ENCODE measurements around the gene TATDN3.
"Not testable (repeated sequence)": the region's sequence is repeated elsewhere in the genome, so short reads cannot be mapped to it uniquely, and the experiment has no call there.

Gene TATDN3

GRCh38 chr1:212791676-212792395 lies at the start of gene TATDN3, which contains the start of gene NSL1:
Gene TATDN3, plus strand, starts transcription at chr1:212791894. Its CDS starts 28 bp downstream, at chr1:212791922.
Gene NSL1, minus strand, starts transcription at chr1:212791777. Its CDS starts 14 bp downstream, at chr1:212791763.
- peak; percentile 91 for DNase-seq (ENCODE audit: low read depth)

DNA sequence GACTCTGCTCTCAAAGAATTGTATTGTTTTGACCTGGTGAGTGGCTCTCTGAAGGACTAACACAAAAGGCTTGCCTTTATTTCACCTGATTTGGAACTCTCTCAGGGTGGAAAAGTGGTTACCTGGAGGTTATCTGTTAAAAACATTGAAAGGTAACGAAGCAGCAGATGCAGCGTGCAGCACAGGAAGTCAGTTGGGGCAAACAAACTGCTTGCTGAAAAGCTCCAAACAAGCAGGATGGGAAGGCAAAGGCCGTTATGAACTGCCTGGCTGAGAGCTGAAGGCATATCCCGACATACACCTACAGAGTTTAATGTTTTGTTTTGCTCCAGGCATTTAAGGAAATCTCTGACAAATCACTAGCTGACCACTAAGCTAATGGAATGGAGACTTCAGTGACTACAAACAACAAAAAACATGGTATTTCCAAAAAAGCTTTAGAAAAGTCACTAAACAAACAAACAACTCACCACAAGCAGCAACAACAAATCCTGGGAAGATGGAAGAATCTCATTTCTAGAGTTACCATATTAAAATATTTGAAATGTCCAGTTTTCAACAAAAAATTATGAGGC lies 47.7 kb upstream of the TATDN3 start:
- no peak for DNase-seq (ENCODE audit: low read depth)

DNA sequence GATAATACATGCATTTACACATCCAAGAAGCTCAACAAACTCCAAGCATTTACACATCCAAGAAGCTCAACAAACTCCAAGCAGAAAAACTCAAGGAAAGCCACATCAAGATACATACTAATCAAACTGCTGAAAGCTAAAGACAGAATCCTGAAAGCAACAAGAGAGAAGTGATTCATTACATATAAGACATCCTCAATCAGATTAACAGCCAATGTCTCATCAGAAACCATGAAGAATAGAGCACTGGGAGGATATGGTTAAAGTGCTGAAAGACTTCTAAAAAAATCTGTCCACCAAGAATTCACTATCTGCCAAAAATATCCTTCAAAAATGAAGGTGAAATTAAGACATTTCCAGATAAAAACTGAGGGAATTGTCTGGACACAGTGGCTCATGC lies 46.4 kb upstream of the TATDN3 start:
- DNase-seq (ENCODE audit: low read depth), result no peak

DNA sequence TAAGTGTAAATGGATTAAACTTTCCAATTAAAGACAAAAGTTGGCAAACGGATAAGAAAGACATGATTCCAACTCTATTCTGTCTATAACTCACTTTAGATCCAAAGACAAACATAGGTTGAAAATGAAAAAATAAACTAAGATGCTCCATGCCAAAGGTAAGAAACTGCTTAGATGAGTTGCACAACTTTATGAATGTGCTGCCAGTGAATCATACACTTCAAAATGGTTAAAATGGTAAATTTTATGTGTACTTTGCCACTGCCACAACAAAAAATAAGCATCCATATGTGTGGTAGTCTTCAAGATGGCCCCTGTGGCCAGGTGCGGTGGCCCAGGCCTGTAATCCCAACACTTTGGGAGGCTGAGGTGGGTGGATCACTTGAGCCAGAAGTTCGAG lies 45.1 kb upstream of the TATDN3 start:
- no peak for DNase-seq (ENCODE audit: low read depth)

- no peak for DNase-seq (ENCODE audit: low read depth)
Observed at GRCh38 chr1:212749821-212750535, 41.7 kb upstream of the TATDN3 start.

GRCh38 chr1:212752252-212752933 lies 39.3 kb upstream of the TATDN3 start:
- no peak for DNase-seq (ENCODE audit: low read depth)

- DNase-seq (ENCODE audit: low read depth), result no peak
Observed at GRCh38 chr1:212752934-212753497, 38.7 kb upstream of the TATDN3 start.

DNA sequence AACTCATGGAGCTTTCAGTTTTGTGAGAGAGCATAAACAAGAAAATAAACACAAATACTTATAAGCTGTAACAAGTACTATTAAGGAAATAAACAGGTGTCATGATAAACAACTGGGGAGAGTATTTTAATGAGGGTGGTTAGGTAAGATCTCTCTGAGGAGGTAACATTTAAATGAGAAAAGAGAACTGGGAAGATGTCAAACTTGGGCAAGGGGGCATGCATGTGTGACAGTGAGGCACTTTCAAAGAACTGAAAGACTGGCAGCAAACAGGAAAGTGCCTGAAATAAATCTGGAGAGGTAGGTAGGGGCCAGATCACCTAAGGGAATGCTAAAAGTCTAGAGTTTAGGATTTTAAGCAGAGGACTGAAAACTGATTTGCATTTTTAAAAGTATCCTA lies 37.9 kb upstream of the TATDN3 start:
- no peak for DNase-seq (ENCODE audit: low read depth)

DNA sequence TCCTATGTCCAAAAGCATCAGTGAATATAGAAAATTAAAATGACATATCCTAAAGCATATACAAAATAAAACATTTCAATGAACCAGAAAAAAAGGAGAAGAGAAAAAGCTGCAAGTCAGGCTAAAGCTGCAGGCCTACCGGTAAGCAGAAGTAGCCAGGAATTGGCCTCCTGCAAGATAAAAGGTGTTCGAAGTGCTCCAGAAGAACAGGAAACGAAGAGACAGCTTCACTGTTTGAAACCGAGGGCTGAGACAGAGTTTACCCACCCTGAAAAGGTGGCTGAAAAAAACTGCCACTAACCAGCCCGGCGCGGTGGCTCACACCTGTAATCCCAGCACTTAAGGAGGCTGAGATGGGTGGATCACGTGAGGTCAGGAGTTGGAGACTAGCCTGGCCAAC lies 37.5 kb upstream of the TATDN3 start:
- DNase-seq (ENCODE audit: low read depth), result no peak

DNA sequence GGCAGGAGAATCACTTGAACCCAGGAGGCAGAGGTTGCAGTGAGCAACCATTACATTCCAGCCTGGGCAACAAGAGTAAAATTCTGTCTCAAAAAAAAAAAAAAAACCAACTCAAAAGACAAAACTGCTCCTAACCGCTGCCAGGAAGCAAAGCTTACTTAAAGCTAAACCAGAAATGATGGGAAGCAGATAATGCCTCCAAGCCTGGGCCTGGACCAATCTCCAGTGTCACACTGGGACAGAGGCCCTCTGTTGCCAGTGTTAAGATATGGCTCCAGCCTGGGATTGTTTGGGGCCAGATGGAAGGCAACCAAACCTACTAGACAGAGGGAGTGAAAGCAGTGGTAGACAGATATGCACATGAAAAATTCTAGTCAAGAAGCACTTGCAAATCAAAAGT lies 37.0 kb upstream of the TATDN3 start:
- DNase-seq (ENCODE audit: low read depth), result no peak

DNA sequence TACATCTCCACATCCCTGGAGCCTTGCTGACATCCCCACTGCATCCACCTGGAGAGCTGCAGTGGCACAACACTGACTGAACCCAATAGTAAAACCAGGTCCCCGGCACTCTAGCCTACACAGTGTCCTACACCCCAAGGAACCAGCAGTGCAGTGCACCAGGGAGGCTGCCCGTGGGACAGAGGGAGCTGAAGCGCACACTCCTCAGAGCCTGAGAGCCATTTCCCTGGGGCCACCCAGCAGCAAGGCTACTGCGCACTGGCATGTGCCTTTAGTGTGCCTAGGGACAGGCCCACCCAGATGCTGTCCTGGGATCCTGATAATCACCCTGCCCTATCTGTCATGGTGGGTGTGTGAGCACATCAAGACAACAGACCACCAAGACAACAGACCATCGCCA lies 32.0 kb upstream of the TATDN3 start:
- no peak for DNase-seq (ENCODE audit: low read depth)

- peak; percentile 35 for DNase-seq (ENCODE audit: low read depth)
Observed at GRCh38 chr1:212760126-212760823, 31.4 kb upstream of the TATDN3 start.

DNA sequence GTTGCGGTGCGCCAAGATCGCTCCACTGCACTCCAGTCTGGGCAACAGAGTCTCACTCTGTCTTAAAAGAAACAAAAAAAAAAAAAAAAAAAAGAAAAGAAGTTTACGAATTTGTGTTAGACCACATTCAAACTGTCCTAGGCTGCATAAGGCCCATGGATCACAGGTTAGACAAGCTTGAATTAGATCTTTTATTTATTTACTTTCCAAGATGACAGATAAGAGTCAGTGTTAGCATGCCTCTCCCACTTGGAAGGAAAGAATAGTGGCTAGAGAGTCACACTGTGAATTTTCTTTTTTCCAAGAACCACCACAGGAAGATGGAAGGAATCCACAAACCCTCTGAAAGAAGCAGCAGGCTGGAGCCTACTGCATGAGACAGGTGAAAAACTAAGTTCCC lies 29.5 kb upstream of the TATDN3 start:
- DNase-seq (ENCODE audit: low read depth), result no peak

DNA sequence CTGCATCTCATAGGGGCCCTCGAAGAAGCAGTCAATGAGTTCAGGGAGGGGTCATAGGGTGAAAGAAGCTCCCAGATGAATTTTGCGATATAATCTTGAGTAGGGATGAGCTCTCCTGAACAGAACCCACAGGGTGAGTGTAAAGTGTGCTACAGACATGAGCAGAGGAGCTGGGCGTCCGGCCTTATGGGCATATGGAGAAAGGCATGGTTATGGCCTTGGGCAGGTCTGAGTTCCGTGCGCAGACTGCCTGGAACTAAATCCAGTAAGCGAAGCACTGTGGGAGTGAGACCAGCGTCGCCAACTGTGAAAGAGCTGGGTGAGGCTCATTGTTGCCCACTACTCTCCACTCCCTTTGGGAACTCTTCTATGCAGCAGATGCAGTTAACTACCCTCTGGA lies 28.9 kb upstream of the TATDN3 start:
- no peak for DNase-seq (ENCODE audit: low read depth)

GRCh38 chr1:212764718-212765281 lies 26.9 kb upstream of the TATDN3 start:
- DNase-seq (ENCODE audit: low read depth), result not testable (repeated sequence)

- DNase-seq (ENCODE audit: low read depth), result not testable (repeated sequence)
Observed at GRCh38 chr1:212766825-212767224, 24.9 kb upstream of the TATDN3 start.

GRCh38 chr1:212769459-212770167 lies 22.1 kb upstream of the TATDN3 start:
- no peak for DNase-seq (ENCODE audit: low read depth)

DNA sequence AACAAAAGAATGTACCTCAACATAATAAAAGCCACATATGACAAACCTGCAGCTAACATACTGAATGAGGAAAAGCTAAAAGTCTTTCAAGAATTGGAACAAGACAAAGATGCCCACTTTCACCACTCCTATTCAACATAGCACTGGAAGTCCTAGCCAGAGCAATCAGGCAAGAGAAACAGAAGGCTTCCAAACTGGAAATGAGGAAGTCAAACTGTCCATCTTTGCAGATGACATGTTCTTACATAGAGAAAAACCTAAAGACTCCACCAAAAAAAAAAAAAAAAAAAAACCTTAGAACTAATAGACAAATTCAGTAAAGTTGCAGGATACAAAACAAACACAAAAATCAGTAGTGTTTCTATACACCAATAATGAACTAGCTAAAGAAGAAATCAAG lies 20.4 kb upstream of the TATDN3 start:
- DNase-seq (ENCODE audit: low read depth), result no peak

DNA sequence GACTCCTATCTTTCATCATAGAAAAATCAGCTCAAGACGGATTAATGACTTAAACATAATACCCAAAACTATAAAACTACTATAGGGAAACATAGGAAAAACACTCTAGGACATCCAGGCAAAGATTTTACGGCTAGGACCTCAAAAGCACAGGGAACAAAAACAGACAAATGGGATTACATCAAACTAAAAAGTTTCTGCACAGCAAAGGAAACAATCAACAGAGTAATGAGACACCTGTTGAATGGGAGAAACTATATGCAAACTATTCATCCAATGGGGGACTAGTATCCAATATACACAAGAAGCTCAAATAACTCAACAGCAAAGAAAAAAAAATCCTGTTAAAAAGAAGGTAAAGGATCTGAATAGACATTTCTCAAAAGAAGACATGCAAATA lies 18.7 kb upstream of the TATDN3 start:
- DNase-seq (ENCODE audit: low read depth), result no peak

GRCh38 chr1:212774584-212774983 lies 17.1 kb upstream of the TATDN3 start:
- DNase-seq (ENCODE audit: low read depth), result no peak

- DNase-seq (ENCODE audit: low read depth), result no peak
Observed at GRCh38 chr1:212775241-212775640, 16.5 kb upstream of the TATDN3 start.

Data from activated T-helper 9 cell treated with anti-CD3 and anti-CD28 coated beads, Interleukin-2, amount 50 U/mL, for 16 hours (primary cell).